GM15510 (cell line): ENCODE measurements around the gene METTL18.

Experiments used
- POLR2A ChIP-seq: IDR thresholded peaks from 3 replicates; pipeline ENCODE4 v1.6.1; 2011; ENCODE audit warnings: borderline replicate concordance; ENCODE audit not compliant: insufficient read length; ENCODE audit errors: extremely low read depth

The METTL18 gene

GRCh38 chr1:169794530-169795416 is at the start of gene METTL18:
Gene METTL18 (minus strand): TSS chr1:169794907. CDS start chr1:169793695, 1,212 bp downstream.
- peak; percentile 51 for TF ChIP-seq POLR2A

GRCh38 chr1:169838942-169839341 is 44.2 kb upstream of the METTL18 start:
- no peak for TF ChIP-seq POLR2A

- no peak for TF ChIP-seq POLR2A
Measured at GRCh38 chr1:169836198-169836597, 41.5 kb upstream of the METTL18 start.

- TF ChIP-seq POLR2A, result no peak
Measured at GRCh38 chr1:169835647-169836046, 40.9 kb upstream of the METTL18 start.

- TF ChIP-seq POLR2A, result no peak
Measured at GRCh38 chr1:169834869-169835268, 40.2 kb upstream of the METTL18 start.

GRCh38 chr1:169833179-169833901 is 38.6 kb upstream of the METTL18 start:
- no peak for TF ChIP-seq POLR2A

GRCh38 chr1:169829671-169830070 is 35.0 kb upstream of the METTL18 start:
- no peak for TF ChIP-seq POLR2A

GRCh38 chr1:169824153-169824552 is 29.4 kb upstream of the METTL18 start:
- no peak for TF ChIP-seq POLR2A

GRCh38 chr1:169821500-169821899 is 26.8 kb upstream of the METTL18 start:
- TF ChIP-seq POLR2A, result no peak

GRCh38 chr1:169816617-169817016 is 21.9 kb upstream of the METTL18 start:
- no peak for TF ChIP-seq POLR2A

- no peak for TF ChIP-seq POLR2A
Measured at GRCh38 chr1:169814265-169814664, 19.6 kb upstream of the METTL18 start.

GRCh38 chr1:169812131-169812530 is 17.4 kb upstream of the METTL18 start:
- no peak for TF ChIP-seq POLR2A

- no peak for TF ChIP-seq POLR2A
Measured at GRCh38 chr1:169809370-169810095, 14.8 kb upstream of the METTL18 start.

GRCh38 chr1:169804941-169805340 is 10.2 kb upstream of the METTL18 start:
- no peak for TF ChIP-seq POLR2A

GRCh38 chr1:169802888-169803287 is 8.2 kb upstream of the METTL18 start:
- no peak for TF ChIP-seq POLR2A

GRCh38 chr1:169797281-169797680 is 2.6 kb upstream of the METTL18 start:
- TF ChIP-seq POLR2A, result no peak

- no peak for TF ChIP-seq POLR2A
Measured at GRCh38 chr1:169796274-169796810, 1.6 kb upstream of the METTL18 start.
